PC-3 (cell line): Measurements from ENCODE around the gene NUDT3.

Source experiments
- EZH2 ChIP-seq: fragments of 300-600 bp; sonication (generic); IDR thresholded peaks from one replicate; pipeline ENCODE4 v1.6.1; 2017; ENCODE audit warnings: antibody characterized with exemption, mild to moderate bottlenecking, low read length; ENCODE audit not compliant: unreplicated experiment
- TF ChIP-seq, protein P1 (sequence below): fragments of 300-600 bp; sonication (generic); conservative IDR thresholded peaks from 2 replicates; pipeline ENCODE4 v1.5.1; 2017; ENCODE audit warnings: antibody characterized with exemption, low read depth, mild to moderate bottlenecking, low read length

DNA sequence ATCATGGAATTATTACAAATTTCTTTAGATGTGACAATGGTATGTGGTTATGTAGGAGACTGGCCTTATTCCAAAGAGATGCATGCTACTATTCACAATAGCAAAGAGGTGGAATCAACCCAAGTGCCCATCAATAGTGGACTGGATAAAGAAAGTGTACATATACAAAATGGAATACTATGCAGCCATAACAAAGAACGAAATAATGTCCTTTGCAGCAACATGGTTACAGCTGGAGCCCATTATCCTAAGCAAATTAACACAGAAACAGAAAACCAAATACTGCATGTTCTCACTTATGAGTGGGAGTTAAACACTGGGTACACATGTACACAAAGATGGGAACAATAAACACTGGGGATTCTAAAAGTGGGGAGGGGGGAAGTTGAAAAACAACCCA is 69.7 kb downstream of the NUDT3 start:
- TF ChIP-seq, protein P1, sequence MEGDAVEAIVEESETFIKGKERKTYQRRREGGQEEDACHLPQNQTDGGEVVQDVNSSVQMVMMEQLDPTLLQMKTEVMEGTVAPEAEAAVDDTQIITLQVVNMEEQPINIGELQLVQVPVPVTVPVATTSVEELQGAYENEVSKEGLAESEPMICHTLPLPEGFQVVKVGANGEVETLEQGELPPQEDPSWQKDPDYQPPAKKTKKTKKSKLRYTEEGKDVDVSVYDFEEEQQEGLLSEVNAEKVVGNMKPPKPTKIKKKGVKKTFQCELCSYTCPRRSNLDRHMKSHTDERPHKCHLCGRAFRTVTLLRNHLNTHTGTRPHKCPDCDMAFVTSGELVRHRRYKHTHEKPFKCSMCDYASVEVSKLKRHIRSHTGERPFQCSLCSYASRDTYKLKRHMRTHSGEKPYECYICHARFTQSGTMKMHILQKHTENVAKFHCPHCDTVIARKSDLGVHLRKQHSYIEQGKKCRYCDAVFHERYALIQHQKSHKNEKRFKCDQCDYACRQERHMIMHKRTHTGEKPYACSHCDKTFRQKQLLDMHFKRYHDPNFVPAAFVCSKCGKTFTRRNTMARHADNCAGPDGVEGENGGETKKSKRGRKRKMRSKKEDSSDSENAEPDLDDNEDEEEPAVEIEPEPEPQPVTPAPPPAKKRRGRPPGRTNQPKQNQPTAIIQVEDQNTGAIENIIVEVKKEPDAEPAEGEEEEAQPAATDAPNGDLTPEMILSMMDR = no peak
- TF ChIP-seq EZH2 = no peak
